Esophagus squamous epithelium (tissue), 5 donors: ENCODE measurements around the gene PI4K2A. TPM values are rescaled to one million over a fixed set of nuclear protein-coding genes. Genes with fewer than 3 reads are reported as not detected.
"Not testable (repeated sequence)": the region's sequence is repeated elsewhere in the genome, so short reads cannot be mapped to it uniquely, and the experiment has no call there.

Experiments used
- DNase-seq: peaks from one replicate; lab custom pipeline; 2025; lab: John Stamatoyannopoulos, UW
- H3K27ac ChIP-seq, 4 donors: fragments of 200-600 bp; sonication (generic); one replicate each; pipeline ENCODE4 v1.5.1; 2016 to 2019; ENCODE audit warnings: mild to moderate bottlenecking in 1 of 4
- H3K27me3 ChIP-seq, 4 donors: fragments of 200-600 bp; sonication (generic); 1 replicate in 3 of 4; 2 replicates in 1 of 4; pipeline versions ENCODE4 v1.5.1 to v1.6.0; 2017 to 2021; ENCODE audit warnings: antibody characterized with exemption in 1 of 4
- H3K36me3 ChIP-seq, 3 donors: fragments of 200-600 bp; sonication (generic); one replicate each; pipeline ENCODE4 v1.5.1; 2016 to 2019
- H3K4me1 ChIP-seq, 3 donors: fragments of 200-600 bp; sonication (generic); one replicate each; pipeline ENCODE4 v1.5.1; 2017 to 2019
- H3K4me3 ChIP-seq, 4 donors: fragments of 200-600 bp; sonication (generic); 1 replicate in 3 of 4; 2 replicates in 1 of 4; pipeline ENCODE4 v1.5.1; 2016 to 2019; ENCODE audit warnings: mild to moderate bottlenecking in 2 of 4, moderate library complexity in 1 of 4
- H3K9me3 ChIP-seq, 3 donors: fragments of 200-600 bp; sonication (generic); one replicate each; pipeline ENCODE4 v1.5.1; 2016 to 2019
- CTCF ChIP-seq, 6 experiments: fragments of 450-650 bp in 4 of 6; fragments of 200-600 bp in 2 of 6; sonication (generic) in 2 of 6; IDR thresholded peaks; one replicate each; pipeline ENCODE4 v1.5.1; 2016 to 2019; ENCODE audit warnings: antibody characterized with exemption in 6 of 6, mild to moderate bottlenecking in 4 of 6, moderate library complexity in 4 of 6
- POLR2A ChIP-seq, 4 donors: fragments of 450-650 bp; IDR thresholded peaks; one replicate each; pipeline ENCODE4 v1.6.1; 2017; ENCODE audit warnings: antibody characterized with exemption in 4 of 4, mild to moderate bottlenecking in 4 of 4, moderate library complexity in 3 of 4
- WGBS, 2 donors: methylation state at CpG; one replicate each; pipeline ENCODE4 v1.1.5; 2018; 5-methylcytosine and 5-hydroxymethylcytosine counted together
- intact Hi-C: fragments of 100-400 bp; cut with DNase I; formaldehyde crosslinking; loops from one replicate; pipeline ENCODE4 v1.15.0; 2022
- total RNA-seq, 4 donors: library from RNA; depleted of rRNA; stranded (reverse); fragments of >200 nt; gene quantifications; one replicate each; pipeline ENCODE4 v1.1.0, GENCODE V29; 2016
- donor health status: DM: yes; HTN: yes; CAD: no.

PI4K2A gene
- total RNA-seq, 4 donors from 2014 or later: 14.0 to 29.3 (median 19.6) TPM

GRCh38 chr10:97682042-97682441 is 41.6 kb downstream of the PI4K2A start:
- peak overlapping the region in 2 of 4 donors; percentile 27 to 97 for H3K27ac ChIP-seq
- WGBS, 2 donors: 76% methylated on average over 3 to 4 of the region's 4 CpGs
- no peaks in the 10 kb centered on the region for H3K27me3 ChIP-seq
- TF ChIP-seq POLR2A (IDR thresholded peaks at IDR 0.05) (no peak), CTCF (IDR thresholded peaks at IDR 0.05) (no peak)
- H3K4me3 ChIP-seq: no peak overlapping the region
- peaks cover 0 to 29% (median 13%) of the 10 kb centered on the region in 3 donors for H3K36me3 ChIP-seq
- no peak for DNase-seq
- intact Hi-C loops: no loop called here
- no peaks in the 10 kb centered on the region for H3K9me3 ChIP-seq
- peaks cover 23 to 49% (median 33%) of the 10 kb centered on the region in 3 donors for H3K4me1 ChIP-seq

- peak overlapping the region; percentile 88 to 97 (median 94) for H3K27ac ChIP-seq
- intact Hi-C loops: no loop called here
Measured at GRCh38 chr10:97683556-97684367, 43.3 kb downstream of the PI4K2A start.

GRCh38 chr10:97684368-97684713 is 43.9 kb downstream of the PI4K2A start:
- H3K9me3 ChIP-seq, H3K36me3 ChIP-seq, H3K27me3 ChIP-seq, intact Hi-C loops, DNase-seq: not testable (repeated sequence)
- peak overlapping the region in 3 of 4 donors; percentile 55 to 86 (median 82) for H3K4me3 ChIP-seq
- 50 to 84% methylated on average over 5 to 7 of the region's 7 CpGs for WGBS, 2 donors
- H3K4me1 ChIP-seq: peaks cover 44 to 70% (median 53%) of the 10 kb centered on the region in 3 donors
- H3K27ac ChIP-seq: peak overlapping the region; percentile 88 to 97 (median 94)

More at GRCh38 chr10:97683556-97684367, 43.3 kb downstream of the PI4K2A start:
- H3K4me1 ChIP-seq: peaks cover 38 to 64% (median 47%) of the 10 kb centered on the region in 3 donors
- H3K36me3 ChIP-seq: peaks cover 0 to 12% (median 0%) of the 10 kb centered on the region in 3 donors
- H3K4me3 ChIP-seq: peak overlapping the region in 3 of 4 donors; percentile 55 to 86 (median 82)
- TF ChIP-seq CTCF (IDR thresholded peaks at IDR 0.05): no peak
- TF ChIP-seq POLR2A (IDR thresholded peaks at IDR 0.05): peak in 1 of 4 donors; percentile 4
- 31 to 65% methylated on average over 6 to 8 of the region's 9 CpGs for WGBS, 2 donors
- no peak for DNase-seq
- H3K27me3 ChIP-seq: no peaks in the 10 kb centered on the region
- no peaks in the 10 kb centered on the region for H3K9me3 ChIP-seq

- H3K36me3 ChIP-seq: peaks cover 0 to under 1% (median 0%) of the 10 kb centered on the region in 3 donors
- peak overlapping the region in 3 of 4 donors; percentile 55 to 86 (median 82) for H3K4me3 ChIP-seq
- intact Hi-C loops: no loop called here
- H3K27ac ChIP-seq: peak overlapping the region; percentile 88 to 97 (median 94)
- DNase-seq: no peak
- TF ChIP-seq CTCF (IDR thresholded peaks at IDR 0.05) (no peak), POLR2A (IDR thresholded peaks at IDR 0.05) (no peak)
- no peaks in the 10 kb centered on the region for H3K9me3 ChIP-seq
- WGBS, 2 donors: 40 to 53% methylated on average over 5 of the region's 5 CpGs
- no peaks in the 10 kb centered on the region for H3K27me3 ChIP-seq
- peaks cover 45 to 76% (median 58%) of the 10 kb centered on the region in 3 donors for H3K4me1 ChIP-seq
Measured at GRCh38 chr10:97684866-97685394, 44.5 kb downstream of the PI4K2A start.

GRCh38 chr10:97685395-97685958 is 45.0 kb downstream of the PI4K2A start:
- H3K27ac ChIP-seq: peak overlapping the region; percentile 88 to 97 (median 94)
- peaks cover 45 to 81% (median 60%) of the 10 kb centered on the region in 3 donors for H3K4me1 ChIP-seq
- no peaks in the 10 kb centered on the region for H3K36me3 ChIP-seq
- whole genome bisulfite sequencing, 2 donors: 47% methylated on average over 2 of the region's 2 CpGs; no CpG with 5 or more reads in 1 of the 2 donors
- H3K4me3 ChIP-seq: peak overlapping the region; percentile 55 to 86 (median 70)
- no peak for DNase-seq
- H3K27me3 ChIP-seq: no peaks in the 10 kb centered on the region
- H3K9me3 ChIP-seq: no peaks in the 10 kb centered on the region
- intact Hi-C loops: no loop called here
- TF ChIP-seq POLR2A (IDR thresholded peaks at IDR 0.05) (no peak), CTCF (IDR thresholded peaks at IDR 0.05) (peak in 4 of 6 experiments; percentile 24 to 48 (median 36))
